GM19438 (cell line): ENCODE measurements around the gene NUP98.
"Not testable (repeated sequence)": the region's sequence is repeated elsewhere in the genome, so short reads cannot be mapped to it uniquely, and the experiment has no call there.

ENCODE experiments used
- ATAC-seq: cut with Tn5 transposase; IDR thresholded peaks from one replicate; pipeline ENCODE4 v1.9.1; 2021; ENCODE audit warnings: low read depth; ENCODE audit not compliant: unreplicated experiment

NUP98 gene

DNA sequence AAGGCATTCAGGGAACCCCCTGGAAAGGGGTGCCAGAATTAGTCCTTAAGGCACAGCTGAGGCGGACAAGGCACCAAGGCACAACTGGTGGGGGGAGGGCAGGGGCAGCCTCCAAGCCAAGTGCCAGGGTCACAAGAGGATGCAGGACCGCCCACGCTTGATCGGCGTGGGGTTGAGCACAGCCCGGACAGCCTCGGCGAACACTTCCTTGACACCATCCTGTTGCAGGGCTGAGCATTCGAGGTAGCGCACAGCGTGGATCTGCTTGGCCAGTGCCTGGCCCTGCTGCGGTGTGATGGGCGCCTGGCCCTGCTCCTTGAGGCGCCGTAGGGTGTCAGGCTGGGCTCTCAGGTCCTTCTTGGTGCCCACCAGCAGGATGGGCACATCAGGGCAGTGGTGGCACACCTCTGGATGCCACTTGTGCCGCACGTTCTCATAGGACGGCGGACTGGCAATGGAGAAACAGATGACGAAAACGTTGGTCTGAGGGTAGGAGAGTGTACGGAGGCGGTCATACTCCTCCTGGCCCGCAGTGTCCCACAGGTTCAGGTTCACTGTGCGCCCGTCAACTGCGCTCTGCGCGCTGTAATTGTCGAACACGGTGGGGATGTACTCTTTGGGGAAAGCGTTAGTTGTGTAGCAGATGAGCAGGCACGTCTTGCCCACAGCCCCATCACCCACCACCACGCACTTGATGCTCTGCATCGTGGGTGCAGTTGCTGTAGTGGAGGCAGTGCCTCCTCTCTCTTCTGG is 30.3 kb upstream of the NUP98 start:
- no peak for ATAC-seq

DNA sequence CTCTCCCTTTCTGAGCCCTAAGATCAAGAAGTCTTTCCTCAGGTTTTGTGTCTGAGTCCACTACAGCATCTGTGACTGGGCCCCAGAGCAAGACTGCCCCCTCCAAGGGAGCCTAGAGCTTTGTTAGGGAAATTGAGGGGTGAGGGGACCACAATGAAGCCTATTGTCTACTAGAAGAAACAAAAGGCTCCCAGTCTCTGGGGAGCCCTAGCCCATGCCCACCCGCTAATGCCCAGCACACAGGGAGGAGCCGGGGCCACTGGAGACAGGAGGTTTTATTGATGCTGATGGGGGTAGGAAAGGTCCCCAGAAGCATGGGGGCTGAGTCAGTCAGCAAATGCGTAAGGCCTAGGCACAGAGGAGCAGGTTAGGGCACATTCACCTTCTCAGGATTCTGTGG is 29.4 kb upstream of the NUP98 start:
- ATAC-seq: no peak

DNA sequence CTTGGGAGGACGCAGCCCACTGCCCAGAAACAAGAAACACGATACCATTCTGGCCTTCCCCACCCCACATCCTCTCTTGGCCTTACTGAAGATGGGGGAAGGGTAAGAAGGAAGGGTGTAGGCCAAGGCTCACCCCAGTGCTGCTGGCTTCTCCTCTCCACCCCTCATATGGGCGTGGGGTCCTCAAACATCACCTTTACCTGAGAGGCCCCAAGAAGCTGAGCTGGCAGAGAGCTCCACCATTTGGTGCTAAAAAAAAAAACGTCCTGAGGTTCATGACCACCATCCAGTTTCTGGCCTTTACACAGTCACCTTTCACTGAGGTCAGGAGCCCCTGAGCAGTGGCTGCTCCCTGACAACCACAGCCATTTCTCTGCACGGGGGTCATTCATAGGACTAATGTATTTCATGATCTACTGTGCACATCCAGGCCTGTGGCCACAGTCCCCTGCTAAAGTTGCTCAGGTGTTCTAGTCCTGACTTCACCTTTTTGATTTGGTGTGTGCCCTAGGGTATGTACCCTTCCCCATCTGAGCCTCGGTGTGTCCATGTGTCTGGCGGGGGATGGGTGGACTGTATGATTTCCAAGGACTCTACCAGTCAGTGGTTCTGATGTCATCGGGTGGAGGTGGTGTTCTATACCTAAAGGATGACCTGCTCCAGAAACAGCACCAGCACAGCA is 28.3 kb upstream of the NUP98 start:
- ATAC-seq: no peak

DNA sequence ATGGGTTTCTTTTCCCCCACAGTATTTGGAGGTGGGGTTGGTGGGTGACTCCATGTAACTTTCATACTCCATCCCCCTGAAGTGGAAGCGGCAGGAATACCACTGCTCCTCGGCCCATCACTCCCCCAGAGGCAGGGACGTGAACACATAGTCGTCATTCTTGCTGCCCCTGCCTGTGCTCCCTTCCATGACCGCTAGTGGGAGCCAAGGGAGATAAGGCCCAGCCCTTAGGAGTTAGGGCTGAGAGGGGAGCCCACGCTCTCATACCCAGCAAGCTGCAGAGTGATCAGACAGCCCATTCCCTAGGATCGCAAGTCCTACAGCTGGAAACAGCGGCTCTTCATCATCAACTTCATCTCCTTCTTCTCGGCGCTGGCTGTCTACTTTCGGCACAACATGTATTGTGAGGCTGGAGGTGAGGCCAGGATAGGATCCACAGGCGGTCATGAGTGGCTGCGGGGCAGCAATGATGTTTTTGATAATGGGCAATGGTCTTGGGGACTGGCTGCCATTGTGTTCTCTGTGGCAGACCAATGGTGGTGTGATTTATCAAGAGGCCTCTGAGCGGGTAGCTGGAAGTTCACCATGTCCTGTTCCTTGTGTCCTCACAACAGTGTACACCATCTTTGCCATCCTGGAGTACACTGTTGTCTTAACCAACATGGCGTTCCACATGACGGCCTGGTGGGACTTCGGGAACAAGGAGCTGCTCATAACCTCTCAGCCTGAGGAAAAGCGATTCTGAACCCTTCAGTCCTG is 27.5 kb upstream of the NUP98 start:
- peak; percentile 87 for ATAC-seq

DNA sequence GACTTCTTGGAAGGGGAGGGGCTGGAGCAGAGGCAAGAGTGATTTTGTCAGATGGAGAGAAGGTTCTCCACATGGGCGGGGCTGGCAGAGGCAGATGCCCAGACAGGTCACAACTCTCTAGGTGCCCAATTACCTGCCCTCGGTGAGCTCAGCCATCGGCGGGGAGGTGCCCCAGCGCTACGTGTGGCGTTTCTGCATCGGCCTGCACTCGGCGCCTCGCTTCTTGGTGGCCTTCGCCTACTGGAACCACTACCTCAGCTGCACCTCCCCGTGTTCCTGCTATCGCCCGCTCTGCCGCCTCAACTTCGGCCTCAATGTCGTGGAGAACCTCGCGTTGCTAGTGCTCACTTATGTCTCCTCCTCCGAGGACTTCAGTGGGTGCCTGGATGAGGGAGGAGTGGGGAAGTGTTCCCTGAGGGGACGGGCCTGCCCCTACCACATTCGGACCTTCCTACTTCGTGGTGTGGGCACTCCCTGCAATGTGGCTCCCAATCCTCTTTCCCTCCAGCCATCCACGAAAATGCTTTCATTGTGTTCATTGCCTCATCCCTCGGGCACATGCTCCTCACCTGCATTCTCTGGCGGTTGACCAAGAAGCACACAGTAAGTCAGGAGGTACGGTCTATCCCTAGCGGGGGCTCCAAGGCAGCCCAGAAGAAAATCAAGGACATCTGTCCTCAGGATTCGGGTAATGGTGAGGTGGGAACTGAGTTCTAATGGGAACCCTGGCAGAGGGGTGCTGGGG is 26.6 kb upstream of the NUP98 start:
- no peak for ATAC-seq

DNA sequence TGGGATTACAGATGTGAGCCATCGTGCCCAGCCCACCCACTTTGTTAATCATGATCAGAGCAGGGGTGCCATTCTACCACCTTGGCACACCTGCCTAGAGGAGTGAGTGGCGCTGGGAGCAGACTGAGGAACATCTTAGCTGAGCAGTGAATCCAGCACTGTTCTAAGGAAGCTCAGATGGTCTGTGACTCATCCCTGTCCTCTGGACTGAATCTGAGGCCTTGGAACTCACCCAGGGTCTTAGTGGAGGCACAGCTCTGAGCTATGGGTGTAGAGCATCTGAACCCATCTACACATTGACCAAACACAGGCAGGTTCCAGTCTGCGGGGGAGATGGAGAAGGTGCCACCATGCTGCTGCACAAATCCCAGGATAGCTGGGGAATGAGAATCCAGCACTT is 25.9 kb upstream of the NUP98 start:
- ATAC-seq: no peak

DNA sequence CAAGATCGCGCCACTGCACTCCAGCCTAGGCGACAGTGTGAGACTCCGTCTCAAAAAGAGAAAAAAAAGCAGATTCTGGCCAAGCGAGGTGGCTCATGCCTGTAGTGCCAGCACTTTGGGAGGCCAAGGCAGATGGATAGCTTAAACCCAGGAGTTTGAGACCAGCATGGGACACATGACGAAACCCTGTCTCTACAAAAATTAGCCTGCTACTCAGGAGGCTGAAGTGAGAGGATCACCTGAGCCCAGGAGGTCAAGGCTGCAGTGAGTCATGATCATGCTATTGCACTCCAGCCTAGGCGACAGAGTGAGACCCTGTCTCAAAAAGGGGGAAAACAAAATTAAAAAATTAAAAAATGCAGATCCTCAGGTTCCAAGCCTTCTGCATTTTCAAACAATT is 25.0 kb upstream of the NUP98 start:
- no peak for ATAC-seq

DNA sequence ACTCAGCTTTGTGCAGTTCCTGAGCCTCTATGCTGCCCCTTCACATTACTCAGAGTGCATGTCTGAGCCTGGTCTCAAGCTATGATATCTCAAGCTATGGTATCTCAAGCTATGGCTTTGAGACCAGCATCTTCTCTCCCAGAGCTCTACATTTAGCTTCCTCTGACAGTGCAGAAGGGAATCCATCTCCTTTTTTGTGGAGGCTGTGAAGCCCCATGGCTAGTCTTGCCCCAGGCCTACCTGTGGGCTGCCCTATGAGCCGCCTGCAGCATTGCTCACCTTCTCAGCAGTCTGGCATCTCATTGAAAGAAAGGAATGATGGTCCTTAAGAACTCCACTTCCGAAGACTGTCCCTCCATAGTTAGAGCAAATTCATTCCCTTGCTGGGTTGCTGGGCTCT is 23.6 kb upstream of the NUP98 start:
- ATAC-seq: no peak

DNA sequence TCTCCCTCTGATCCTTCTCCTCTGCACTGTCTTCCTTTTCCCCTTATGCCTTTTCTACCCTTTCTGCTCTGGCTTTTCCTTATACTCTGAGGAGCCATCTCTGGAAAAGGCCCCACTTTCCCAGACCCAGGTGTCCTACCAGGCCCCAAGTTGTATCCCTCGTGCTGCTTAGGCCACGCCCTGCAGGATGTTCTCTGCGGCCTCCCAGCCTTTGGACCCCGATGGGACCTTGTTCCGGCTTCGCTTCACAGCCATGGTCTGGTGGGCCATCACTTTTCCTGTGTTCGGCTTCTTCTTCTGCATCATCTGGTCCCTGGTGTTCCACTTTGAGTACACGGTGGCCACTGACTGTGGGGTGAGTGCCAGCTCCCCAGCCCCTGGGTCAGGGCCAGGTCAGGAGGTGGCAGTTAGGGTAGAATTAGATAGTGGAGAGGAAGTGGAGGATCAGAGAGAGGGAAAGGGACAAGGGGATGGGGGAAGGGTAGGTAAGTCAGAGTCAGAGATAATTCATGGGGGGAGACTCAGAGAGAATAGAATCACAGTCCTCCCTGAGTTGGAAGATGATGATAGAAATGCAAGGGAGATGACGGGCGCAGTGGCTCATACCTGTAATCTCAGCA is 19.9 kb upstream of the NUP98 start:
- no peak for ATAC-seq

DNA sequence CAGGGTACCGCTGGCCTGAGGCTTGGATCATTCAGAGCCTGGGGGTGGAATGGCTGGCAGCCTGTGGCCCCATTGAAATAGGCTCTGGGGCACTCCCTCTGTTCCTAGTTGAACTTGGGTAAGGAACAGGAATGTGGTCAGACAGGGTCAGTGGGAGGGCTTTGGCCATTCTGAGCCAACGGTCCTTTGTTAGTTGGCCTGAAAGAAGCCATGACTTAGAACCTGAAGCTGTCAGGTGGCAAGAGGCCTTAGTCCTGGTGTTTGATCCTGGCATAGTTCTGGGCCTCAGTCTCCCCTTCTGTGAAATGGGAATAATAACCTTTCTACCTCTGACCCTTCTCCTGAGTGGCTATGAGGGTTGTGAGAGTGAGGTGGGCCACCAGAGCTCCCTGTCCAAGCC is 19.3 kb upstream of the NUP98 start:
- no peak for ATAC-seq

DNA sequence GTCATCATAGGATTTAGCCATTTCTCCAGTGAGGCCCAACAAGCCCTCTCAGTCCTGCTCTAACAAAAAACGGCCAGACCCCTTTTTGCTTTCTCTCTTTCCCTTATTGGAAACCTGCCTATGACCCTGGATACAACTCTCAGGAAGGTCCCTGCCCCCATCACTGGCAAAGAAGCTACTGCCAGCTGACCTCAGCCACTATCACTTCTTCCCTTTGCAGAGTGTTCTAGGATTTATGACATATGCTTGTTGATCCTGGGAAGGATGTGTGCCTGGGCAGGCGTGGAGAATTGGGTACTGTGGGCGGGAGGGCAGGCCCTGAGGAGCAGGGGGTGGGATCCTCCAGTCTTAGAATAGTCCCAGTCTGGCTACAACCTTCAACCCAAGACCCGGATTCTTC is 18.5 kb upstream of the NUP98 start:
- ATAC-seq: no peak

DNA sequence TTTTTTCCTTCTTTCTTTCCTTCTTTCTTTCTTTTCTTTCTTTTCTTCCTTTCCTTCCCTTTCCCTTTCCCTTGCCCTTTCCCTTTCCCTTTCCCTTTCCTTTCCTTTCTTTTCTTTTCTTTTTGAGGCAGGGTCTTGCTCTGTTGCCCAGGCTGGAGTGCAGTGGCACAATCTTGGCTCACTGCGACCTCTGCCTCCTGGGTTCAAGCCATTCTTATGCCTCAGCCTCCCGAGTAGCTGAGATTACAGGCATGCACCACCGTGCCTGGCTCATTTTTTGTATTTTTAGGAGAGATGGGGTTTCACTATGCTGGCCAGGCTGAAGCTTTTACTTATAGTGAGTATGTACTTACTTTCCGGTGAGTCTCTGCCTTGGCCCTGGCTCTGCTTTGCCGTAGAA is 17.5 kb upstream of the NUP98 start:
- ATAC-seq: not testable (repeated sequence)

DNA sequence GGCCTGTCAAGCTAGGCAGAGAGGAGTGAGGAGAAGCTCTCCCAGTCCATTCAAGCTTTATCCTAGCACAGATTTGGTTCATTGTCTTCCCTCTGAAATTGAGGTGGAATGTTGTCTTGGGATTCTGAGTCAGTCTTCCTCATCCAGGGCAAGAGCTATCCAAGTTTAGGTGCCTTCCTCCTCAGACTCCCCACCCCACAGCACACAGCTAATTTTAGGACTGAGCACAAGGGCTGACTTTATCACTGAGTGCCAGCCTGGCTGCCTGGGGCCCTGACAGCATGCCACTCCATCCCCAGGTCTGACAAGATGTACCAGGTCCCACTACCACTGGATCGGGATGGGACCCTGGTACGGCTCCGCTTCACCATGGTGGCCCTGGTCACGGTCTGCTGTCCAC is 13.6 kb upstream of the NUP98 start:
- no peak for ATAC-seq

DNA sequence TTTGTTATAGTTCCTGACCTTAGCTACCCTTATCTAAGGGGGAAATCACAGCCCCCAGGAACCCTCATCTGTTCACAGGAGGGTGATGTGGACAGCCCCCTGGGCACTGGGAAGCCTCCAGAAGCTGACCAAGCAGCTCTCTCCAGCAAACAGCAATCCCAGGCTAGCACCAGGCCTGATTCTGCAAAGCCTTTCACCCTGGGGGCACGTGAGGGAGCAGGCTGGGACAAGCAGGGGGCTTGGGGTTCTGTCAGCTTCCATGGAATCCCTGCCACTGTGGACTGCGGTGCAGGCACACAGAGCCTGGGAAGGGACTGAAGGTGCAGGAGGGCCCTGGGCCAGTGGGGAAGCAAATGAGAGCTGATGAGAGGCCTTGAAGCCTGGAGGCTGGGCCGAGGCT is 13.1 kb upstream of the NUP98 start:
- no peak for ATAC-seq

DNA sequence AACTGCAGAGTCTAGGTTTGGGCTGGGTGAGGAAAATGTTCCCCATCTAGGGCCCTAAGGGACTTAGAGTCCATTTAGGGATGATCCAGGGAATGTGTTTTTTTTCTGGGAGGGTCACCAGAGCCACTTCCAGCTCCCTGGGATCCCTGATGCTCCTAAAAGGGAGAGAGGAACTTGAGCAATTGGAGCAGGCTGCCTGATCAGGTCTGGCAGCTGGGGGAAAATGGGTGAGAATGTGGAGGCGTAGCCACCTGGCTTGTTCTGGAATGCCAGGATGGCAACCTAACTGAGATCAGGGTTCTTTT is 12.2 kb upstream of the NUP98 start:
- no peak for ATAC-seq

DNA sequence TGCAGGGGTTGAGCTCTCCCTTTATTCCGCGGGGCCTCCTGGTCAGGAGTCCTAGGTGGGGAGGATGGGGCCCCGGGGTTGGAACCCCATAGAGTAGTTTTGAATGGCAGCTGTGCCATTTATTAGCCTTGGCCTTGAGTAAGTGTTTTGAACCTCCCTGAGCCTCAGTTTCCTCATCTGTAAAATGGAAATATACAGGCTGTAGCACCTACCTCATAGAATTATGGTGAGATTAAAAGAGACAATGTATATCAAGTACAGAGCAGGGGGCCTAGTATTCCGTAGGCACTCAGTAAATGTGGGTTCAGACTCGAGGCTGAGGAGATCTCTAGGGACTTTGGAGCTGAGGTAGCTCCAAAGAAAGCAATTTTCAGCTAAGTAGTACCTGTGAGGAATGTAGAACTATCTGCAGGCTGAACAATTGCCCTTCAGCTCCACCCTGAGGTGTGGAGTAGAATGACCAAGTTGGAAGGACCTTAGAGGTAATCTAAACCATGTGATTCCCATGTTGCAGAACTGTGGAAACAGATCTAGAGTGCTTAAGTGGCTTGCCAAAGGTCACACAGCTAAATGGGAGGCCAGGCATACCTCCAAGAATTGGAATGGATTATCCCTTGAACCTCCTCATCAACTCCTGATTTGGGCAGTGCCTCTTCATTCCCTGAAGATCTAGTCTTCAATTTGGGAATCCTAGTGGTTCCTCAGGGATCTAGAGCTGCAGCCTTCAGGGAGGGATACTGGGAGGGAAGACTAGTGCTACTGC is 11.7 kb upstream of the NUP98 start:
- ATAC-seq: peak; percentile 72

DNA sequence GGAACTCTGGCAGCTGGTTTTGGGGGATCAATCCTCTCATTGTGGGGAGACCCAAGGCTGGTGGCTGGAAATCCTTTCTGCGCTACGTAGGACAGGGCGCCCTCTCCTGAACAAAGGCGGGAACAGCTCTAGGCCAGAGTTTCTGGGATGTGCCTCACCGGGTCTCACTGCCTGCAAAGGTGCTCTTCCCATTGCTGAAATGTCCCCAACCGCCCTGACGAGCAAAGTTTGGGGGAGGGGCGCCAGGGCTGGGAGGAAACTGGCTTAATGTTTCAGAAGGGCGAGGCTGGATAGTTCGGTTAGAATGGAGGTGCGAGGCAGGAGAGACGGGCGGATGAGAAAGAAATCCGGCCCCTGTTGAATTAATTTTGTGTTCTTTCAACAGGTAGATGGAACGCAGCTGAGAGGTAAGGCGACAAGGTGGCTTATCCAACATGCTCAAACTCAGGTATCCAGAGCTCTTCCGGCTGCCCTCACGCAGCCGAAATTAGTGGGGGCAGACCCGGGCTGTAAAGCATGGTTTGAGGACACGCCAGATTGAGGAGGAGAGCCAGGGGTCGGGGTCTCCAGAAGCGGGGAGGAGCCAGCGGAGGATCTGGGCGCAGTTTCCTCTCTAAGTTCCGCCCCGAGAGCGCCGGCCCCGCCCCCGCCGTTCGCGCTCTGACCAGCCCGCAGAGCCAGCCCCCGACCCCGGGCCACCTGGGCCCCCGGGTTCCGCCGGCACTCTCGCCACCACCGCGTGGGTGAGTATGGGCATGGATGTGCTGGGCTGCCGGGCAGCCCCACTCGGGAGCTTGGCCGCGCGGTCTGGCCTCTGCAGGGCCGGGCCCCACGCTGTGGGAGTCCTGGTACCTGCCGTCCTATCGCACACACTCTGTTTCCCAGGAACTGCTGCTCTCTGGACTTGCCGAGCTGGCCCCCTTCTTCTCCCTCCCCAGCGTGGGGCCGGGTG is 10.8 kb upstream of the NUP98 start, which contains the start of gene PGAP2:
TSS of gene PGAP2 (plus strand) at position 652 of the 952 bp plus-strand sequence. CDS start 2,700 bp downstream, outside the sequence.
- peak; percentile 79 for ATAC-seq

DNA sequence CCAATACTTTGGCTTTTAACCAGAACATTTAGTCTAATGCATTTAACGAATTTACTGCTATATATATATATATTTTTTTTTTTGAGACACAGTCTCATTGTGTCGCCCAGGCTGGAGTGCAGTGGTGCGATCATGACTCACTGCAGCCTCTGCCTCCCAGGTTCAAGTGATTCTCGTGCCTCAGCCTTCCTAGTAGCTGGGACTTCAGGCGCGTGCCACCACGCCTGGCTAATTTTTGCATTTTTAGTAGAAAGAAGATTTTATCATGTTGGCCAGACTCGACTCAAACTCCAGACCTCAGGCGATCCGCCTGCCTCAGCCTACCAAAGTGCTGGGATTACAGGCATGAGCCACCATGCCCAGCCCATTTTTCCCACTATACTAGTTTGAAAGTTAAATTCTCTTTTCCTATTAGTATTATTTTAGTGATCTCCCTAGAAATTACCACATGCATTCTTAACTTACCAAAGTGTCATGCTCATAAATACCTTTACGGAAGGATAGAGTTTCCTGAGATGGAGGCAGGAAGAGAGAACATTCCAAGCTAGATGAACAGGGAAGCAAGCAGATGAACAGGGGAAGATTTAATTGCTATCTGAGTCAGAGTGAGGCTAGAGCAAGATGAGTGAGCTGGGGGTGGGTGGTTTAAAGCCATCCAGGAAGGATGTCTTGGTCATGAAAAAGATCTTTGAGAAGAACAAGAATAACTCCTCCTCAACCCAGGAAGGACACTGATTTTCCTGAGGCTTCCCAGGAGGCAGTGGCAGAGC is 6.6 kb upstream of the NUP98 start:
- ATAC-seq: no peak
